Ovary (tissue), 3 donors: Measurements from ENCODE around the gene COL23A1.

Source experiments
- CTCF ChIP-seq, 3 donors: fragments of 450-650 bp in 2 of 3; fragments of 200-600 bp in 1 of 3; IDR thresholded peaks; one replicate each; pipeline versions ENCODE4 v1.5.1 to v1.8.0; 2016 to 2022; ENCODE audit warnings: antibody characterized with exemption in 3 of 3, mild to moderate bottlenecking in 1 of 3
- POLR2A ChIP-seq: fragments of 450-650 bp; IDR thresholded peaks from one replicate; pipeline ENCODE4 v1.6.1; 2017; ENCODE audit warnings: antibody characterized with exemption, mild to moderate bottlenecking, moderate library complexity
- donor health status: DM: no; HTN: no; CAD: no.

GRCh38 chr5:178470760-178471025 lies 119.5 kb downstream of the COL23A1 start:
- TF ChIP-seq CTCF (IDR thresholded peaks at IDR 0.05) (no peak), POLR2A (no peak)
